ENCODE data around the gene ZCCHC24. TPM values are rescaled to one million over a fixed set of nuclear protein-coding genes. Genes with fewer than 3 reads are reported as not detected.

ZCCHC24 gene
- total RNA-seq, 1 donor from 2014 or later = 5.9 TPM

GRCh38 chr10:79434223-79434687 is 11.2 kb downstream of the ZCCHC24 start:
- no peak overlapping the region for H3K9ac ChIP-seq
- no peak overlapping the region for H3K4me3 Mint-ChIP-seq
- no peak overlapping the region for H3K4me3 ChIP-seq
- no peaks in the 10 kb centered on the region for H3F3A ChIP-seq (ENCODE audit: low read depth)
- H3K27me3 Mint-ChIP-seq (ENCODE audit: insufficient read depth, low read depth) = peaks cover 6% of the 10 kb centered on the region
- H3K4me1 Mint-ChIP-seq = peaks cover 19% of the 10 kb centered on the region
- H3K4me2 ChIP-seq = no peak overlapping the region
- TF ChIP-seq CTCF (IDR thresholded peaks at IDR 0.05) (no peak), EZH2 (IDR thresholded peaks at IDR 0.05) (no peak), EZH2phosphoT487 (IDR thresholded peaks at IDR 0.05) (no peak)
- no peaks in the 10 kb centered on the region for H3K9me3 ChIP-seq (ENCODE audit: low read depth)
- no peaks in the 10 kb centered on the region for H3K36me3 Mint-ChIP-seq
- no peaks in the 10 kb centered on the region for H3K27me3 ChIP-seq
- no peaks in the 10 kb centered on the region for H3K9me3 Mint-ChIP-seq
- peaks cover 22% of the 10 kb centered on the region for H3K4me1 ChIP-seq
- H3K27ac ChIP-seq = no peak overlapping the region
- no peaks in the 10 kb centered on the region for H3K36me3 ChIP-seq
- DNase-seq (ENCODE audit: low spot score) = no peak
- no peak overlapping the region for H3K27ac Mint-ChIP-seq
- H2AFZ ChIP-seq (replicated peaks) = no peak overlapping the region
- H3K79me2 ChIP-seq (ENCODE audit: low read depth) = no peaks in the 10 kb centered on the region
- H4K20me1 ChIP-seq (ENCODE audit: low read depth) = peaks cover 30% of the 10 kb centered on the region

GRCh38 chr10:79433324-79434222 is 11.9 kb downstream of the ZCCHC24 start:
- Histone ChIP-seq H2AFZ (replicated peaks) (no peak overlapping the region), H3F3A (ENCODE audit: low read depth) (no peaks in the 10 kb centered on the region), H3K79me2 (ENCODE audit: low read depth) (no peaks in the 10 kb centered on the region), H3K27me3 (no peaks in the 10 kb centered on the region), H3K9ac (no peak overlapping the region), H3K27ac (no peak overlapping the region), H4K20me1 (ENCODE audit: low read depth) (peaks cover 25% of the 10 kb centered on the region), H3K4me2 (no peak overlapping the region), H3K4me3 (no peak overlapping the region), H3K36me3 (no peaks in the 10 kb centered on the region), H3K9me3 (ENCODE audit: low read depth) (no peaks in the 10 kb centered on the region), H3K4me1 (peaks cover 22% of the 10 kb centered on the region)
- Mint-ChIP-seq H3K27ac (no peak overlapping the region), H3K36me3 (peaks cover 2% of the 10 kb centered on the region), H3K9me3 (no peaks in the 10 kb centered on the region), H3K27me3 (ENCODE audit: insufficient read depth, low read depth) (peaks cover 6% of the 10 kb centered on the region), H3K4me1 (peaks cover 19% of the 10 kb centered on the region), H3K4me3 (no peak overlapping the region)
- TF ChIP-seq CTCF (IDR thresholded peaks at IDR 0.05) (no peak), EZH2 (IDR thresholded peaks at IDR 0.05) (no peak), EZH2phosphoT487 (IDR thresholded peaks at IDR 0.05) (no peak)
- DNase-seq (ENCODE audit: low spot score) = no peak

GRCh38 chr10:79431891-79432831 is 13.3 kb downstream of the ZCCHC24 start:
- Mint-ChIP-seq H3K36me3 (peaks cover 2% of the 10 kb centered on the region), H3K27ac (no peak overlapping the region), H3K27me3 (ENCODE audit: insufficient read depth, low read depth) (peaks cover 4% of the 10 kb centered on the region), H3K4me1 (peaks cover 15% of the 10 kb centered on the region), H3K9me3 (no peaks in the 10 kb centered on the region), H3K4me3 (no peak overlapping the region)
- DNase-seq (ENCODE audit: low spot score) = peak; percentile 23
- Histone ChIP-seq H3K27ac (no peak overlapping the region), H2AFZ (replicated peaks) (no peak overlapping the region), H3K4me1 (peaks cover 22% of the 10 kb centered on the region), H3K9ac (no peak overlapping the region), H4K20me1 (ENCODE audit: low read depth) (peaks cover 11% of the 10 kb centered on the region), H3K4me2 (no peak overlapping the region), H3K4me3 (no peak overlapping the region), H3K9me3 (ENCODE audit: low read depth) (no peaks in the 10 kb centered on the region), H3K79me2 (ENCODE audit: low read depth) (no peaks in the 10 kb centered on the region), H3F3A (ENCODE audit: low read depth) (no peaks in the 10 kb centered on the region), H3K36me3 (no peaks in the 10 kb centered on the region), H3K27me3 (no peaks in the 10 kb centered on the region)
- TF ChIP-seq CTCF (IDR thresholded peaks at IDR 0.05) (no peak), EZH2phosphoT487 (IDR thresholded peaks at IDR 0.05) (no peak)
